PC-3 (cell line): ENCODE data around the gene PCBP3. TPM values are rescaled to one million over a fixed set of nuclear protein-coding genes. Genes with fewer than 3 reads are reported as not detected.

Experiments used
- ATAC-seq: fragments of 200-7000 bp; cut with Tn5 transposase; 2 replicates; pipeline ENCODE4 v1.9.1; 2020; ENCODE audit warnings: mild to moderate bottlenecking, moderate library complexity
- BruUV-seq: library from RNA; stranded (reverse); fragments of 400-500 nt; replicated peaks from 2 replicates; lab custom pipeline; 2021; lab: Mats Ljungman, UMichigan
- CTCF ChIA-PET: fragments of 300-600 bp; sonication (Branson Sonifier 250); formaldehyde crosslinking; loops from one replicate; lab custom pipeline; 2022; ENCODE audit warnings: antibody characterized with exemption; lab: Charles Lee
- POLR2A ChIA-PET: fragments of 300-600 bp; sonication (Branson Sonifier 250); formaldehyde crosslinking; loops from one replicate; lab custom pipeline; 2022; ENCODE audit warnings: antibody characterized with exemption; ENCODE audit not compliant: unreplicated experiment; lab: Charles Lee
- DNase-seq: peaks from one replicate; pipeline ENCODE4 v3.0.0-alpha.2; 2015
- H2AFZ ChIP-seq: fragments of 300-600 bp; sonication (generic); 2 replicates; pipeline ENCODE4 v1.6.0; 2016; ENCODE audit warnings: antibody characterized with exemption, low read length
- H3F3A ChIP-seq: fragments of 300-600 bp; sonication (generic); one replicate; pipeline ENCODE4 v1.6.0; 2017; ENCODE audit warnings: antibody characterized with exemption, low read length, control low read depth, mild to moderate bottlenecking; ENCODE audit not compliant: unreplicated experiment
- H3K27ac ChIP-seq: fragments of 300-600 bp; sonication (generic); 2 replicates; pipeline ENCODE4 v1.5.1; 2016; ENCODE audit warnings: mild to moderate bottlenecking, low read length
- H3K27me3 ChIP-seq: fragments of 300-600 bp; sonication (generic); 2 replicates; pipeline ENCODE4 v1.6.1; 2016; ENCODE audit warnings: low read length, mixed read lengths
- H3K36me3 ChIP-seq: fragments of 300-600 bp; sonication (generic); 2 replicates; pipeline ENCODE4 v1.6.1; 2016; ENCODE audit warnings: low read depth, mixed run types, low read length, mixed read lengths
- H3K4me1 ChIP-seq: fragments of 300-600 bp; sonication (generic); 2 replicates; pipeline ENCODE4 v1.5.1; 2016; ENCODE audit warnings: low read length; ENCODE audit not compliant: insufficient read depth
- H3K4me2 ChIP-seq: fragments of 300-600 bp; sonication (generic); 2 replicates; pipeline ENCODE4 v1.6.0; 2016; ENCODE audit warnings: low read length
- H3K4me3 ChIP-seq: fragments of 300-600 bp; sonication (generic); 2 replicates; pipeline ENCODE4 v1.5.1; 2016; ENCODE audit warnings: mild to moderate bottlenecking, low read length, mixed read lengths
- H3K79me2 ChIP-seq: fragments of 300-600 bp; sonication (generic); 2 replicates; pipeline ENCODE4 v1.6.1; 2017; ENCODE audit warnings: low read length, mixed read lengths
- H3K9ac ChIP-seq: fragments of 300-600 bp; sonication (generic); 2 replicates; pipeline ENCODE4 v1.6.0; 2016; ENCODE audit warnings: mild to moderate bottlenecking, low read length
- H3K9me2 ChIP-seq: fragments of 300-600 bp; sonication (generic); replicated peaks from 2 replicates; pipeline ENCODE4 v1.6.1; 2016; ENCODE audit warnings: mixed run types, low read length, mixed read lengths
- H3K9me3 ChIP-seq: fragments of 300-600 bp; sonication (generic); 2 replicates; pipeline ENCODE4 v1.6.1; 2016; ENCODE audit warnings: low read length, mixed read lengths
- H4K20me1 ChIP-seq: fragments of 300-600 bp; sonication (generic); 2 replicates; pipeline ENCODE4 v1.6.1; 2016; ENCODE audit warnings: low read length, mixed read lengths
- EZH2 ChIP-seq: fragments of 300-600 bp; sonication (generic); IDR thresholded peaks from one replicate; pipeline ENCODE4 v1.6.1; 2017; ENCODE audit warnings: antibody characterized with exemption, mild to moderate bottlenecking, low read length; ENCODE audit not compliant: unreplicated experiment
- EZH2phosphoT487 ChIP-seq: fragments of 300-600 bp; sonication (generic); IDR thresholded peaks from 2 replicates; pipeline ENCODE4 v1.6.1; 2018; ENCODE audit warnings: mild to moderate bottlenecking, antibody characterized with exemption, low read length, borderline replicate concordance
- intact Hi-C: fragments of 100-400 bp; cut with micrococcal nuclease; formaldehyde crosslinking; loops from 2 replicates; pipeline ENCODE4 v1.9.0; 2023
- total RNA-seq: library from RNA; depleted of rRNA; stranded (reverse); fragments of >200 nt; gene quantifications from 2 replicates; pipeline ENCODE4 v1.2.3, GENCODE V29; 2014
- TF ChIP-seq, protein P1 (sequence below): fragments of 300-600 bp; sonication (generic); conservative IDR thresholded peaks from 2 replicates; pipeline ENCODE4 v1.5.1; 2017; ENCODE audit warnings: antibody characterized with exemption, low read depth, mild to moderate bottlenecking, low read length

Gene PCBP3
- total RNA-seq, 1 experiment from 2014 or later = 2.4 TPM

DNA sequence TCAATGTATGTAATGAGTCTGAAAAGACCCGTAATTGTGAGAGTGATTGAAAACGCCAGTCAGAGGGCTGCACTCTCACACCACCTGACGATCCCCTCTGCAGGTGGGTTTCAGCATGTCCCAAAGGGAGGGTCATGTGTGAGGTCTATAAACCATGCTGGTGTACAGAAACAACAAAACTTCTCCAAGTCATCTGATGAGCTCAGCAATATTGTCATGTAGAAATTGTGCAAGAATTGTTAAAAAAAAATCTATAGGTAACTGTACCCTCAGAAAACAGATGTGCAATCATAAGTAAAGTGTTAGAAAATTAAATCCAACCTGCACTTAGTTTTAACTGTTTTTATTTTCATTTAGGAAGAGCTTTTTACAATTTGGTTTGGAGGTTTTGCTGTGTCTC lies 152.5 kb downstream of the PCBP3 start:
- Histone ChIP-seq H3K79me2 (no peaks in the 10 kb centered on the region), H3K4me3 (no peak overlapping the region), H3K27ac (no peak overlapping the region), H3K4me1 (no peaks in the 10 kb centered on the region), H4K20me1 (no peaks in the 10 kb centered on the region), H3K9me3 (no peaks in the 10 kb centered on the region), H3K27me3 (no peaks in the 10 kb centered on the region), H3K36me3 (no peaks in the 10 kb centered on the region), H3K9ac (no peak overlapping the region), H3F3A (no peaks in the 10 kb centered on the region), H3K4me2 (no peak overlapping the region), H2AFZ (no peak overlapping the region), H3K9me2 (no peaks in the 10 kb centered on the region)
- no TSS peak for BruUV-seq
- TF ChIP-seq EZH2 (no peak), EZH2phosphoT487 (no peak)
- TF ChIP-seq, protein P1, sequence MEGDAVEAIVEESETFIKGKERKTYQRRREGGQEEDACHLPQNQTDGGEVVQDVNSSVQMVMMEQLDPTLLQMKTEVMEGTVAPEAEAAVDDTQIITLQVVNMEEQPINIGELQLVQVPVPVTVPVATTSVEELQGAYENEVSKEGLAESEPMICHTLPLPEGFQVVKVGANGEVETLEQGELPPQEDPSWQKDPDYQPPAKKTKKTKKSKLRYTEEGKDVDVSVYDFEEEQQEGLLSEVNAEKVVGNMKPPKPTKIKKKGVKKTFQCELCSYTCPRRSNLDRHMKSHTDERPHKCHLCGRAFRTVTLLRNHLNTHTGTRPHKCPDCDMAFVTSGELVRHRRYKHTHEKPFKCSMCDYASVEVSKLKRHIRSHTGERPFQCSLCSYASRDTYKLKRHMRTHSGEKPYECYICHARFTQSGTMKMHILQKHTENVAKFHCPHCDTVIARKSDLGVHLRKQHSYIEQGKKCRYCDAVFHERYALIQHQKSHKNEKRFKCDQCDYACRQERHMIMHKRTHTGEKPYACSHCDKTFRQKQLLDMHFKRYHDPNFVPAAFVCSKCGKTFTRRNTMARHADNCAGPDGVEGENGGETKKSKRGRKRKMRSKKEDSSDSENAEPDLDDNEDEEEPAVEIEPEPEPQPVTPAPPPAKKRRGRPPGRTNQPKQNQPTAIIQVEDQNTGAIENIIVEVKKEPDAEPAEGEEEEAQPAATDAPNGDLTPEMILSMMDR = no peak
- ChIA-PET POLR2A (no interaction called here), CTCF (no interaction called here)
- ATAC-seq (no peak), DNase-seq (no peak)
- intact Hi-C loops = no loop called here

DNA sequence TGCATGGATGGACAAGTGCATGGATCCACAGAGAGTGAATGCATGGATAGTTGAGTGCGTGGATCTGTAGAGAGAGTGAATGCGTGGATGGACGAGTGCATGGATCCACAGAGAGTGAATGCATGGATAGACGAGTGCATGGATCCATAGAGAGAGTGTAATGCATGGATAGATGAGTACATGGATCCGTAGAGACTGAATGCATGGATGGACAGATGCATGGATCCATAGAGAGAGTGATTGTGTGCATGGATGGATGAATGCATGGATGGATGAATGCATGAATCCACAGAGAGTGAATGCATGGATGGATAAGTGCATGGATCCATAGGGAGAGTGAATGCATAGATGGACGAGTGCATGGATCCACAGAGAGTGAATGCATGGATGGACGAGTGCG lies 153.8 kb downstream of the PCBP3 start:
- Histone ChIP-seq H3K9me2 (no peaks in the 10 kb centered on the region), H3F3A (no peaks in the 10 kb centered on the region), H3K4me3 (no peak overlapping the region), H3K27ac (no peak overlapping the region), H3K27me3 (no peaks in the 10 kb centered on the region), H3K4me2 (no peak overlapping the region), H3K9ac (no peak overlapping the region), H3K4me1 (no peaks in the 10 kb centered on the region), H3K36me3 (no peaks in the 10 kb centered on the region), H3K9me3 (no peaks in the 10 kb centered on the region), H4K20me1 (no peaks in the 10 kb centered on the region), H2AFZ (no peak overlapping the region), H3K79me2 (no peaks in the 10 kb centered on the region)
- intact Hi-C loops = no loop called here
- TF ChIP-seq EZH2phosphoT487 (no peak), EZH2 (no peak)
- no peak for ATAC-seq
- ChIA-PET CTCF (no interaction called here), POLR2A (no interaction called here)
- no peak for DNase-seq
- no TSS peak for BruUV-seq

DNA sequence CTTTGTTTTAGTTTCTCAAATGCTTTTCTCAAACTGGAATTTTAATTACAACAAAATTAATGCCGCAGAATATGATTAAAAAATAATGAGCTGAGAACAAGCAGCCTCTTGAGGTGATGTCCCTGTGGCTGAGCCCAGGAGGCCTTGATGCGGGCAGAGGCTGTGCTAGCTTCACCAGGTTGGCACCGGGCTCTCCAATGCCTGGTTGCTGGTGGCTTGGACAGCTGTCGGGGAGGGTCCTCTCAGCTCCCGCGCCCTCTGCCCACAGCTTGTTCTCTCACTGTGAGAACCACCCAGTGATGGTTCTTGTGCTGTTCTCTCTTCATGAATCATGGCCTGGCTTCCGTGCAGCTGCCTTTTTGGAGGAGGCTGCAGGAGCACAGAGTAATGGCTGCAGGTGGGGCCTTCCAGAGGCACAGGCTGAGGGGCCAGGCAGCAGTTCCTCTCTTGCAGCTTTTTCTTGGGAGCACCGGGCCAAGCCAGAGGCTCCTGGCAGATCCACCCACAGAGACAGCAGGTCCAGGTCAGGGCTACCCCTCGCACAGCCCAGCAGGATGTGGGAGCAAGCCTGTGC lies 156.3 kb downstream of the PCBP3 start:
- H3K27me3 ChIP-seq = no peaks in the 10 kb centered on the region
- ChIA-PET CTCF (no interaction called here), POLR2A (no interaction called here)

More for the DNA sequence above, 156.3 kb downstream of the PCBP3 start:
- no TSS peak for BruUV-seq
- H3K9me3 ChIP-seq = no peaks in the 10 kb centered on the region
- H3F3A ChIP-seq = no peaks in the 10 kb centered on the region
- no peak overlapping the region for H3K9ac ChIP-seq
- no peaks in the 10 kb centered on the region for H4K20me1 ChIP-seq
- H3K4me1 ChIP-seq = no peaks in the 10 kb centered on the region
- no peaks in the 10 kb centered on the region for H3K36me3 ChIP-seq
- H3K79me2 ChIP-seq = no peaks in the 10 kb centered on the region
- no peak for ATAC-seq
- no peak overlapping the region for H2AFZ ChIP-seq
- intact Hi-C loops = no loop called here
- no peak overlapping the region for H3K4me3 ChIP-seq
- no peak for DNase-seq
- H3K27ac ChIP-seq = no peak overlapping the region
- H3K9me2 ChIP-seq = no peaks in the 10 kb centered on the region
- no peak overlapping the region for H3K4me2 ChIP-seq
- TF ChIP-seq EZH2phosphoT487 (no peak), EZH2 (no peak)
- TF ChIP-seq, protein P1 = no peak
